ENCODE data around the gene CSNK1D. TPM values are rescaled to one million over a fixed set of nuclear protein-coding genes. Genes with fewer than 3 reads are reported as not detected.

Gene CSNK1D
- total RNA-seq, 1 donor from 2014 or later, result 160 TPM

DNA sequence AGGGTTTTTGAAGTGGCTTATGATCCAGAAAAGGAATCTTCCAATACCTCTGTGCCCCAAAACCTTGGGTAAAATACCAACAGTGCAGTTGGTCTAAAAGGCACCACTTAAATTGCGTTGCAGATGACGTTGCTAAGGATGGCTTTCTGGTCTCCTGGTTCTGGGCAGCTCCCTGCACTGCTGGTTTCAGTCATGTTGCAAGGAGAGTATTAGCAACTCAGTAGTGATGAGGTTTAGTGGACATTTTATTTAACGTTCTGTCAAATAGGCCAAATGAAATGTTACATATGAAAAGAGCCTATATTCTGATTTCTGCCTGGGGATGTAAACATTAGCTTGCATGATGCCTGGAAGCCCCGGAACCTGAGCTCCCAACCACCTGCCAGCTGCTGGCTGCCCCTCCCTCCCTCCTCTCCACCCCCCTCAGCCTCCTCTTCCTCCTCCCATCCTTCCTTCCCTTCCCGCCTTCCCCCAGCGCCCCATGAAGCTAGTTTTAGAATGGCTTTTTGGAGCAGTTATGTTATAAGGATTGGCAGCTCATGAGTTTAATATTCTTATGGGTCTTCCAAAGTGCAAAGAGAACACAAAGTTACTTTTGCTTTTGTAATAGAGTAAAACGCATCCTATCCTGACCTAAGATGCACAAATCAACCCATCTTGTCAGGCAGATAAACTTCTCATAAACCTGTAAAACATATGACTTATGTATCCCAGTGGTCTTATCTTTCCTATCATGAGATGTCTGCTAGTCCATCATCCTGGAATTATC is 23.2 kb upstream of the CSNK1D start:
- intact Hi-C loops (cut with micrococcal nuclease), result loop anchor here (1.0 to 10.0 kb wide), 5 partner anchors 23 to 782 kb away; partner anchors contain the start of genes ACTG1, CSNK1D and NARF

DNA sequence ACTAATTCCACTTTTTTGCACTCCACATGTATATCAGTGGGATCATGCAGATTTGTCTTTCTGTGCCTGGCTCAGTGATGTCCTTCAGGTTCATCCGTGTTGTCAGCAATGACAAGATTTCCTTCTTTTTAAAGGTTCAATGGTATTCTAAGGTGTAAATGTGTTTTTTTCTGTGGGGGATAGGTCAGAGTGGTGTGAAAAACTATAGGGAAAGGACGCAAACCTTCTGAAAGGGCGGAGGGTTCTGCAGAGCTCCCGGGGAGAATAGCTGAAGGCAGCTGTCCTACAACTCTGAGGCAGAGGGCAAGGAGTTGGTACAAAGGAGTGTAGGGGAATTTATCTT is 21.9 kb upstream of the CSNK1D start:
- intact Hi-C loops (cut with micrococcal nuclease), result loop anchor here (10.0 kb wide), 1 partner anchor 781 kb away; the partner anchor contains the start of gene ACTG1

DNA sequence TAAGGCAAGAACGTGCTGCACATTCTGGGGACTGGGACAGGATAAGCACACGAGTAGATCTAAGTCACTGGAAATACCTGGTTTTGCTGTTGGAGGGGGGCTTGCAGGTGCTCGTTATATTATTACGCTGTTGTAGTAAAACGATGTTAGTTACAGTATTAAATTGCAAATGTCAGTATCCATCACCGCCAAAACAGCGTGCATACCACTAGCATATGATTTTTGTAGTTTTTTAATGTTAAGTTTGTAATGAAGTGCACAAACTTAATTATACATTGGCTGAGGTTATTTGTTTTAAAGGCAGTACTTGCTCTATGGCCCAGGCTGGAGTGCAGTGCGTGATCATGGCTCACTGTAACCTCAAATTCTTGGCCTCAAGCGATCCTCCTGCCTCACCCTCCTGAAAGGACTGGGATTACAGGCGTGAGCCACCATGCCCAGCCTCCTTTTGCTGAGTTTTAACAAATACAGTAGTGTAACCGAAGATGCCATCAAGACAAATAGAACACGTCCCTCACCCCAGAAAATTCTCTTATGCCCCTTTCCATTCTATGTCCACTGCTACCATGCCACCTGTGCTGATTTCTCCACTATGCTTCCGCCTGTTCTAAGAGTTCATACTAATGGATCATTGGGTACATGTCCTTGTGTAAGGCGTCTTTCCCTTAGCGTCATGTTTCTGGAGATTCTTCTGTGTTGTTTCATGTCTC is 20.7 kb upstream of the CSNK1D start:
- intact Hi-C loops (cut with micrococcal nuclease), result loop anchor here (5.0 to 10.0 kb wide), 2 partner anchors 458 to 779 kb away; partner anchors contain the start of genes ACTG1 and TBCD

DNA sequence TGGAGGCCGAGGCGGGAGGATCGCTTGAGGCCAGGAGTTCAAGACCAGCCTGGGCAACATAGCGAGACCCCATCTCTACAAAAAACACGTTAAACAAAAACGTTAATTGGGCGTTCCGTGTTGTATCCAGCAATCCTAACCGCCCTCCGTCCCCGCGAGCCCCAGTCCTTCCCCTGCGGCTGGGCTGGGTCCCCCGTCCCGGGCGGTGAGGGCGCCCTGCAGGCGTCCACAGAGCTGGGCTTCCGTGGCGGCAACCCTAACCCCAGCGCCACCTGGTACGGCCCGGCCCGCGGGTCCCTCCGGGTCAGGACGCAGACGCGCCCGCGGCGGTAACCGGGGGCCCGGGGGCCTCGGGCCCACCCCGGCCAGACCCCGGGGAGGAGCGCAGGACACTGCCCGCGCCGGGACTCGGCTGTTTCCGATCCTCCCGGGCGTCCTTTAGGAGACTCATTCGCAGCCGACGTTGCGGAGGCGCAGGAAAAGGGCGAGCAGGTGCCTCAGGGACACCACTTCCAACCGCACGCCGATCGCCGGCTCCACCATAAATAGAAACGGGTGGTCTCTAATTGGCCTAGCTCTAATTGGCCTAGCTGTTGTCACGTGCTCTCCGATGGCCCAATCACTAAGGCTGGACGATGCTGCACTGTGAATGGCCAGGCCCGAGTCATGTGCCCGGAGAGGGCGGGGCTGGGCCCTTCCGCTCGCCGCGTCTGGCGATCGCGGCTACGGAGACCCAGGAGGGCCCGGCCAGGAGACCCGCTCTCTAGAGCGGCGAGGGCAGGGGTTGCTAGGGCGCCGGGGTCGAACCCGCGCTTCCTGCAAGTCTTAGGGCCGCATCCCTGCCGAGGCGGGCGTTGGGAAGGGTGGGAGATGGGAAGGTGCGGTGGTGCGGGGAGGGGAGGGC is 19.0 kb upstream of the CSNK1D start:
- intact Hi-C loops (cut with micrococcal nuclease), result loop anchor here (1.0 to 10.0 kb wide), 5 partner anchors 19 to 778 kb away; partner anchors contain the start of genes ACTG1, CSNK1D, HEXD and OGFOD3

DNA sequence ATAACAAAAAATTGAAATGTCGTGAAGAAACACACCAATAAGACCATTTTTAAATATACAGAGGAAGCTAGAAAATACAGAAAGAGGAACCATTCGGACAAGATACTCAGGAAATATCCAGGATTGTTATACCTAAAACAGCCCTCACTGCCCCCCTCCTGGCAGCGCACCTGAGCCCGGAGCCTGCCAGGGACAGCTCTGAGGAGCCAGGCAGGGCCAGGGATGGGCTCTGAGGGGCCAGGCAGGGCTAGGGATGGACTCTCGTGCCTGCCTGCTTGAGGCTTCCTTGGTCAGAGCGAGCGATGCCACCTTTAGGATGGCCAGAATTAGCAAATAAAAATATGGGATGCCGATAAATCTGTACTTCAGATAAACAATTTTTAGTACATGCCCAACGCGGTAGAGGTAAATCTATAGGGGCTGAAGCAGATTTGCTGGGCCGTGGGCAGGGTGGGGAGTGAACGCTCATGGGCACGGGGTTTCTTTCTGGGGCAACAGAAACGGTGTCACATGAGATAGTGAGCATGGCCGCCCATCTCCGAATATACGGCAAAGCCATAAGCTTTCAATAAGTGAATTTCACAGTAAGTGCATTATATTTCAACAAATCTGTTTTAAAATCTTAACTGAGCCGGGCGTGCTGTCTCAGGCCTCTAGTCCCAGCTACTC is 18.2 kb upstream of the CSNK1D start:
- intact Hi-C loops (cut with micrococcal nuclease), result loop anchor here (1.0 to 10.0 kb wide), 5 partner anchors 18 to 777 kb away; partner anchors contain the start of genes ACTG1, CSNK1D, HEXD and OGFOD3

DNA sequence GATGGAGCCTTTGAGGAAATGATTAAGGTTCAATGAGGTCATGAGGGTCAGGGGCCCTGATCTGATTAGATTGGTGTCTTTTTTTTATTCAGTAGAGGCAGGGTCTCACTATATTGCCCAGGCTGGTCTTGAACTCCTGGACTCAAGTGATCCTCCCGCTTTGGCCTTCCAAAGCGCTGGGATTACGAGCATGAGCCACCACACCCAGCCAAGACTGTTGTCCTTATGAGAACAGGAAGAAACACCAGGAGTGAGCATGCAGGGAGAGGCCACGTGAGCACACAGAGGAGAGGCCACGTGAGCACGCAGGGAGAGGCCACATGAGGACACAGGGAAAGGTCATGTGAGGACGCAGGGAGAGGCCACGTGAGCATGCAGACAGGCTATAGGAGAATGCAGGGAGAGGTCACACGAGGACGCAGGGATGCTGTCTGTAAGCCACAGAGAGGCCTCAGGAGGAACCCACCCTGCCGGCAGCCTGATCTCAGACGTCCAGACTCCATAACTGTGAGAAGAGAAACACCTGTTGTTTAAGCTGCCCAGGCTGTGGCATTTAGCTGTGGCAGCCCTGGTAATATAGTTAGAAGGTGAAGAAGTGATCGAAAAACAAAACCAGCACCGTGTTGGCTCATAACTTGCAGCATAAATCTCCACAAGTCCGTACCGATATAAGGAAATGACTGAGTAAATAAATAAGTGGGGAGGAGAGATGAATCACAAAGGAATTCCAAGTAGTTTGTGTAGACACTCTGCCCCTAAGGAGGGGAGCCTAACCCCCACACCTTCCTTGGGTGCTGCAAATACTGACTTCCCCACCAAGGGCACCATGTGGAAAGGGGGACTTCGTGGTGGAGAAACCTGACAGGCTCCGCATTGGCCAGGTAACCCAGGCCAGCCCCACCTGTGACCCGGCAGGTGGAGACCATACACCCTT is 14.6 kb upstream of the CSNK1D start:
- intact Hi-C loops (cut with micrococcal nuclease), result no loop called here

DNA sequence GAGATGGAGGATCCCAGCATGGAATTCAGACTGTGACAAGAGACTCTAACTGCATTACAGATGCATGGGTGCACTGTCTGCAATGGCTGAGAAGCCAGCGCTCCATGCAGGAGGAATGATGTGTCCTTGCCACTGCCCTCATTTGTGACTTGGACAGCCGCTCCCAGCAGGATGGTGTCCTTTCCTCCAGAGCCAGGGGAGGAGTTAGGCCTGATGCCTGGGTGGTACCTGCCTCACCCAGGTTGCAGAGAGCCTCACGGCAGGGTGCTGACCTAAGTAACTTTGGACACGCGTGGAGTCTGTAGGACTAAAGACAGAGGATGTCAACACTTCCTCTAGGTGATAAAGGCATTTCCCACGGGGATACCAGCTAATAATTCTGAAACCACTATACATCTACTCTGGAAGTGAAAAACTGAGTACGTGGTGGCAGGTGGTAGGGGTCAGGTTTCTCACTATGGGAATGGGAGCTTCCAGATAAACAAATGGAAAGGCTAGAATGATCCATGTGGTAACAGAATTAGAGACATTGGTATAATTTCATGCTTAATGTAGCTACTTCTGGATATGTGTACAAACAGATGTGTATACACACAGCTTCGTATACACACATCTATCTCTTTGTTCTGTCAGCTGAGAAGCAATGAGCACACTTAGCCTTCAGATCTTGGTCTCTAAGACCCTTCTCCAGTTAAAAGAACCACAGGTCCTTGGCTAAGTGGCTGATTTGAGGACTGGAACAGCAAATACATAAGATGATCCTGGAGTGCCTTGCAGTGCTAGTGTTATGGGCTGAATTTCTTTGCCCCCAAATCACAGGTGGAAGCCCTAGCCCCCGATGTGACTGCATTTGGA is 13.7 kb upstream of the CSNK1D start:
- intact Hi-C loops (cut with micrococcal nuclease), result no loop called here

DNA sequence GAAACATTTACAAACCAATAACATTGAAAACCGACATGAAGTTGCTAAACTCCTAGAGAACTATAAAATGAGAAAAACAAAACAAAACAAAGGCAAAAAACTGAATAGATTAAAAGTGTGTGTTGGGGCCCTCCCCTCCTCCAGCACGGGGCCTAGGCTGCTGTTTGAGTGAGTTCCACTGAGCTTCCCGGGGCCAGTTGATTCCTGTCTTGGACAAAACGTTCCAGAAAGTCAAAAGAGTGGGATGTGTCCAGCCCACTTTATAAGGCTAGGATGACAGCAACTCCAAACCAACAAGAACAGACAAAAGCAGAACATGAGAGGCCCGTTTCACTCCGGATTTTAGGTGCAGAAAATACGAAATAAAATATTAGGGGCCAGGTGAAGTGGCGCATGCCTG is 11.6 kb upstream of the CSNK1D start:
- intact Hi-C loops (cut with micrococcal nuclease), result no loop called here

DNA sequence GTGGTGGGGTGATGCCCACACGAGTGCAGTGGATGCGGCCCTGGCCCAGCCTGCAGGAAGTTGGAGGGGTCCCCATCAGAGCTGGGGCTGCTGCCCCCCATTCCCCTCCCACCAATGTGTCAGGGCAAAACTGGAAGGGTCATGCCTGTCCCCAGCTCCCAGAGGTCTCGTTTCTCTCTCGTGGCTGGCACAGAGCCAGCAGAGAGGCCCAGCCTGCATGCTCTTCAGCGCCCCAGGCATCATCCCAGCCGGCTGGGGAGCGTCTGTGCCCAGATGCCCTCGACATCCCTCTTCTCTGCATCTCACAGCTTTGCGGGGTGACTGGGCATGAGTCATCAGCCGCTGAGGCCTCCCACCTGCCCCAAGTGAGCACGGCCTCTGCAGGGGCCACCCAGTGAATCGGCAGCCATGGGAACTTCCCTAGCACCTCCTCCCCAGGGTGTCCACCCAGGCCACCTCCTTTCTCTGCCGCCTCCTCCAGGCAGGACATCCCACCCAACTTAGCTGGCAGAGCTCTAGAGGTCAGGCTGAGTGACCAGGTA is 9.8 kb upstream of the CSNK1D start:
- intact Hi-C loops (cut with micrococcal nuclease), result no loop called here

DNA sequence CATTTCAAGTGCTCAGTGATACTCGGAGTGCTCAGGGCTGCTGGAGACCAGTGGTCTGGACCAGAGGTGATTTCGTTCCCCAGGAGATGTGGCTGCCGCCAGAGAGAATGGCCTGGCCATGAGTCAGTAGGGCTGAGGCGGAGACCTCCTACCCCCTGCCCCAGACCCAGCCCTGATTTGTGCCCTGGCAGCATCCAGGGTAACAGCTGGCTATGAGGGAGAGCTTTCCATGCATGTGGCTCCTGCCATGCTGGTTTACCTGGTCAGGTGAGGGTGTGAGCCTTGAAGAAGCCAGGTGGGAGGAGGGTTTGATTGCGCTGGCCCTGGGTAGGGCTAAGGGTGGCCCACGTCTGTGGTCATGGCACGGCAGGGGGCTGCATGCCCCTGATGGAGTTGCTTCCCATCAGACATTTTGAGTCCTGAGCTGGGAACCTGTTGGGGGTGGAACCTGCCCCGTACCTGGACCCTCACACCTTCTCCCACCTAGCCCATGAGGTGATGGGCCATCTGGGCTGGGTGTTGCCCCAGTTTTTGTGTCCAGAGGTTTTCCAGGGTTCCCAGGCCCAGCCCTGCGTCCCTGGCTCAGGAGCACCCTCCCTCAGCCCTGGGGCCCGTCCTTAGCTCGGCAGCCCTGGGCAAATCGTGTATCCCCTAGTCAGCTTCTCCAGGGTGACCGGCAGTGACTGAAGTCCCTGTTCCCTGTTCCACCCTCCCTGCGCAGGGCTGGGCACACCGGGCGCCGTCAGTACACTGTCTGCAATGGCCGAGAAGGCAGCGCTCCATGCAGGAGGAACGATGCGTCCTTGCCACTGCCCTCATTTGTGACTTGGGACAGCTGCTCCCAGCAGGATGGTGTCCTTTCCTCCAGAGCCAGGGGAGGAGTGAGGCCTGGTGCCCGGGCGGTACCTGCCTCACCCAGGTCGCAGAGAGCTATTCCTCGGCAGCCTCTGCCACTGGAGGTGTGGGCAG is 9.0 kb upstream of the CSNK1D start:
- intact Hi-C loops (cut with micrococcal nuclease), result no loop called here

DNA sequence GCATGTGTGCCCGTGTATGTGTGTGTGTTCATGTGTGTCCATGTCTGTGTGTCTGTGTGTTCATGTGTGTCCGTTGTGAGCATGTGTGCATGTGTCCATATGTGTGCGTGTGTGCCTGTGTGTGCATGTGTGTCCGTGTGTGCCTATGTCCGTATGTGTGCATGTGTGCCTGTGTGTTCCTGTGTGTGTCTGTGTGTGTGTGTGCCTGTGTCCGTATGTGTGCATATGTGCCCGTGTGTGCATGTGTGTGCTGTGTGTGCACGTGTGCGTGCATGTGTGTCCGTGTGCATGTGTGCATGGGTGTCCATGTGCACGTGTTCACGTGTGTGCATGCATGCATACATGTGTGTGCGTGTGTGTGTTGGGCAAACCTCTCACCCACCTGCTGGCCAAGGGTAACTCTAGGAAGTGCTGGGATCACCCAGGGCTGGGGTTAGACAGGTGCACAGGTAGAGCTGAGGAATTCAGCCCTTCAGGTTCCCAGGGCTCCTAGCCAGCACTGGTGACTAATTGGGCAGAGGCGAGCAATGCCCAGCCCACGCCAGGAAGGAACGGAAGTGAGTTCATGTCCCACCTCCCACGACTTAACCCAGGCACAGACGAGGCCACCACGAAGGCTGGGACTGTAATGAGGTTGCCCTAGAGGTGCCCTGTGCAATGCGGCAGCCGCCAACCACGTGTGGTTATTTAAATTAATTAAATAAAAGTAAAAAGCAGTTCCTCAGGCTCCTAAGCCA is 8.2 kb upstream of the CSNK1D start:
- intact Hi-C loops (cut with micrococcal nuclease), result no loop called here

DNA sequence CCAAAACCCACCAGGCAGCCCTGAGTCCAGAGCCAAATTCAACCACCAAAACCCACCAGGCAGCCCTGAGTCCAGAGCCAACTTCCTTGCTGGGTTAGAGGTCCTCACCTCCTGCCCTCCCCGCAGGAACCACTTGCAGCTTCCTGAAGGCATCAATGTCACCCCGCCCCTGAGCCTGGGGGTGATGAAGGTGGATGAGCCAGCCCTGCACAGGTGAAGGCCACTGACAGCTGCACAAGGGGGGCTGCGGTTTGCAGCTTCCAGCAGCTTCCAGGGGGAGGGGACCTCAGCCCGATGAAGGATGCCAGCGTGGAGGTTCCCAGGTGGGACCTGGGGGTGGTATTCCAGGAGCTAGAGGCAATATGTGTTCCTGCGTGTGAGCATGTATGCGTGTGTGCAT is 7.6 kb upstream of the CSNK1D start:
- intact Hi-C loops (cut with micrococcal nuclease), result no loop called here

DNA sequence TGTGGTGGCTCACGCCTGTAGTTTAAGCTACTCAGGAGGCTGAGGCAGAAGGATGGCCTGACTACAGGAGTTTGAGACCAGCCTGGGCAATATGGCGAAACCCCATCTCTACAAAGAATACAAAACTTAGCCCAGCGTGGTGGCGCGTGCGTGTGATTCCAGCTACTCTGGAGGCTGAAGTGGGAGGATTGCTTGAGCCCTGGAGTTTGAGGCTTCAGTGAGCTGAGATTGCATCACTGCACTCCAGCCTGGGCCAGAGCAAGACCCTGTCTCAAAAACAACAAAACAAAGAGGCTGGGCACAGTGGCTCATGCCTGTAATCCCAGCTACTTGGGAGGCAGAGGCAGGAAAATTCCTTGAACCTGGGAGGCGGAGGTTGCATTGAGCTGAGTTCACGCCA is 7.0 kb upstream of the CSNK1D start:
- intact Hi-C loops (cut with micrococcal nuclease), result no loop called here

DNA sequence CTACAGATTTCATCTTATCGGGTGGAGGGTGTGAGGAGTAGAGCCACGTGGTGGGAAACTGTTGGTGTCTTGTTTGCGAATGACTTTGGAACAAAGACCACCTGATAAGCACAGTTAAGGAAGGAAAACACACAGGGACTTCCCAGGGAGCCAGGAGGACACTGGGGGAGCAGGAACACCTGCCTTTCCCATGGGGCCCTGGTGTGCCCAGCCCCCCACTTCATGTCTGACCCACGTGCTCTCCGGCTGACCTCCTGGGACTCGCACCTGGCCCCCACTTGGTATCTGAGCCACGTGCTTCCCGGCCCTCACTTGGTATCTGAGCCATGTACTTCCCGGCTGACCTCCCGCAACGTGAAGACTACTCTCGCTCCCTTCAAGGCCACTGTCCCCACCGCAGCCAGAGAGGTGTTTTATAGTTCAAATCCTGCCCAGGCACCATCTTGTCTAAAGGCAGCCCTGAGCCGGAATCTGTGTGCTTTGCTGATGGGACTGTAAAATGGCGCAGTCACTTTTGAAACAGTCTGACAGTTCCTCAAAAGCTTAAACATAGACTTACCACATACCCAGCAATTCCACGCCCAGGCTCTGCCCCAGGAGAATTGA is 5.4 kb upstream of the CSNK1D start:
- intact Hi-C loops (cut with micrococcal nuclease), result no loop called here

DNA sequence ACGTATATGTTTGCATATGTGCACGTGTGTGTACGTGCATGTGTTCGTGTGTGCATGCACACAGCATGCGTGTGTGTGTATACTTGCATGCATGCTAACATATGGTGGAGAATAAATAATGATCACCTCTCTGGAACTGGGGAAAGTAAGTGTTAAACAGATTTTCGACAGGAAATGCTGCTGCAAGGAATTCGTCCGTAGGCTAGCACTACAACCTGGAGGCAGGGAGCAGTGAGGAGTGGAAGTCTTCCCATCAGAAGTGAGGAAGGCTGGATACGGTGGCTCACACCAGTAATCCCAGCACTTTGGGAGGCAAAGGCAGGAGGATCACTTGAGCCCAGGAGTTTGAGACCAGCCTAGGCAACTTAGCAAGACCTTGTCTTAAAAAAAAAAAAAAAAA is 4.8 kb upstream of the CSNK1D start:
- intact Hi-C loops (cut with micrococcal nuclease), result no loop called here

DNA sequence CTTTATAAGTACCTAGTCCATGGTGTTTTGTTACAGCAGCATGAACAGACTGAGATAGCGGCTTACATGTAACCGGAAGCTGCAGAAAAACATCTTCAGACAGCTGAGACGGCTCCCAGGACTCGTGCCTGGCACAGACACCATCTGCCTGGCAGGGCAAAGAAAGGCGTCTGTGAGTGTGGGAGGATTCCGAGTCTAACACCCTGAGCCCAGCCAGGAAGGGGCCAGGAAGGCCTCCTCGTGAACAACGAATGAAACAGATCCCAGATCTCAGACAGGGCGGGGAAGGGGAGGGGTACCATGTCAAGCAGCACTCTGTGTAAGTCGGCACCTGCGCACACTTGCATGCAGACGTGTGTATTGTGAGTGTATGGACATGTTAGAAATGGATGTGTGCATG is 4.4 kb upstream of the CSNK1D start:
- intact Hi-C loops (cut with micrococcal nuclease), result no loop called here

Data from T-helper 1 cell treated with Interleukin-12 subunit alpha and Interleukin-12 subunit beta and Interleukin-4 antibody, amounts not matched to agents 30 ng/mL and 1 ng/mL, for 36 hours (primary cell).